Trophoblast cell (in vitro differentiated cells and primary cell): ENCODE results near the gene TLE3.

Experiments
- DNase-seq, 2 donors: peaks; one replicate each; pipeline ENCODE4 v3.0.0-alpha.2; 2016
- H2AFZ ChIP-seq: 2 replicates; pipeline ENCODE4 v1.6.1; 2013; ENCODE audit warnings: low read length, moderate library complexity, mild to moderate bottlenecking; ENCODE audit not compliant: insufficient read depth, poor library complexity
- H2AK5ac ChIP-seq: 2 replicates; pipeline ENCODE4 v1.6.1; 2013; ENCODE audit warnings: mild to moderate bottlenecking, low read length
- H2BK120ac ChIP-seq: 2 replicates; pipeline ENCODE4 v1.6.1; 2013; ENCODE audit warnings: low read length, mild to moderate bottlenecking, moderate library complexity; ENCODE audit not compliant: insufficient read depth, poor library complexity
- H2BK12ac ChIP-seq: 2 replicates; pipeline ENCODE4 v1.6.1; 2013; ENCODE audit warnings: mild to moderate bottlenecking, low read length, moderate library complexity
- H2BK5ac ChIP-seq: 2 replicates; pipeline ENCODE4 v1.6.1; 2013; ENCODE audit warnings: low read length, low read depth, moderate library complexity, mild to moderate bottlenecking; ENCODE audit not compliant: poor library complexity
- H3K14ac ChIP-seq: 2 replicates; pipeline ENCODE4 v1.6.1; 2013; ENCODE audit warnings: mild to moderate bottlenecking, low read length
- H3K18ac ChIP-seq: 2 replicates; pipeline ENCODE4 v1.6.1; 2013; ENCODE audit warnings: mild to moderate bottlenecking, low read length
- H3K23ac ChIP-seq: 2 replicates; pipeline ENCODE4 v1.6.1; 2013; ENCODE audit warnings: low read length
- H3K27ac ChIP-seq: 2 replicates; pipeline ENCODE4 v1.5.1; 2013; ENCODE audit warnings: low read depth, mild to moderate bottlenecking, inconsistent platforms, low read length, moderate library complexity
- H3K27me3 ChIP-seq: 2 replicates; pipeline ENCODE4 v1.6.1; 2013; ENCODE audit warnings: inconsistent platforms, mild to moderate bottlenecking, low read length, moderate library complexity; ENCODE audit not compliant: insufficient read depth
- H3K36me3 ChIP-seq, 2 experiments: 1 replicate in 1 of 2; 2 replicates in 1 of 2; pipeline ENCODE4 v1.6.1; 2013; ENCODE audit warnings: low read length in 2 of 2, mild to moderate bottlenecking in 2 of 2, moderate library complexity in 1 of 2; ENCODE audit not compliant: insufficient read depth in 2 of 2, control insufficient read depth in 1 of 2
- H3K4ac ChIP-seq: 2 replicates; pipeline ENCODE4 v1.6.1; 2013; ENCODE audit warnings: low read depth, mild to moderate bottlenecking, low read length, moderate library complexity
- H3K4me1 ChIP-seq, 2 experiments: 1 replicate in 1 of 2; 2 replicates in 1 of 2; pipeline ENCODE4 v1.6.1; 2013; ENCODE audit warnings: low read length in 2 of 2, mild to moderate bottlenecking in 2 of 2, moderate library complexity in 1 of 2; ENCODE audit not compliant: insufficient read depth in 2 of 2, control insufficient read depth in 1 of 2
- H3K4me2 ChIP-seq: 2 replicates; pipeline ENCODE4 v1.6.1; 2013; ENCODE audit warnings: inconsistent platforms, mild to moderate bottlenecking, low read length, moderate library complexity
- H3K4me3 ChIP-seq: 2 replicates; pipeline ENCODE4 v1.5.1; 2013; ENCODE audit warnings: mild to moderate bottlenecking, low read depth, low read length, inconsistent platforms
- H3K79me1 ChIP-seq: one replicate; pipeline ENCODE4 v1.6.1; 2013; ENCODE audit warnings: low read length
- H3K79me2 ChIP-seq: 2 replicates; pipeline ENCODE4 v1.6.1; 2013; ENCODE audit warnings: low read length, mild to moderate bottlenecking; ENCODE audit not compliant: control insufficient read depth, insufficient read depth, poor library complexity
- H3K9ac ChIP-seq: 2 replicates; pipeline ENCODE4 v1.6.1; 2013; ENCODE audit warnings: mild to moderate bottlenecking, low read length
- H3K9me3 ChIP-seq: 2 replicates; pipeline ENCODE4 v1.6.1; 2013; ENCODE audit warnings: low read depth, mild to moderate bottlenecking, control low read depth, inconsistent platforms, low read length; ENCODE audit not compliant: insufficient read depth
- H4K12ac ChIP-seq: 2 replicates; pipeline ENCODE4 v1.6.1; 2013; ENCODE audit warnings: low read depth, mild to moderate bottlenecking, low read length, moderate library complexity
- H4K8ac ChIP-seq: 2 replicates; pipeline ENCODE4 v1.6.1; 2013; ENCODE audit warnings: low read depth, mild to moderate bottlenecking, low read length, moderate library complexity
- H4K91ac ChIP-seq: one replicate; pipeline ENCODE4 v1.6.1; 2013; ENCODE audit warnings: low read depth, mild to moderate bottlenecking, low read length, moderate library complexity
- WGBS: extraction: QIAGEN DNeasy Blood & Tissue Kit; methylation state at CpG from one replicate; pipeline ENCODE4 v1.1.7; 2013; ENCODE audit warnings: missing lambda C conversion rate; ENCODE audit not compliant: insufficient read length, insufficient coverage; ENCODE audit errors: extremely low coverage; 5-methylcytosine and 5-hydroxymethylcytosine counted together

The TLE3 gene

DNA sequence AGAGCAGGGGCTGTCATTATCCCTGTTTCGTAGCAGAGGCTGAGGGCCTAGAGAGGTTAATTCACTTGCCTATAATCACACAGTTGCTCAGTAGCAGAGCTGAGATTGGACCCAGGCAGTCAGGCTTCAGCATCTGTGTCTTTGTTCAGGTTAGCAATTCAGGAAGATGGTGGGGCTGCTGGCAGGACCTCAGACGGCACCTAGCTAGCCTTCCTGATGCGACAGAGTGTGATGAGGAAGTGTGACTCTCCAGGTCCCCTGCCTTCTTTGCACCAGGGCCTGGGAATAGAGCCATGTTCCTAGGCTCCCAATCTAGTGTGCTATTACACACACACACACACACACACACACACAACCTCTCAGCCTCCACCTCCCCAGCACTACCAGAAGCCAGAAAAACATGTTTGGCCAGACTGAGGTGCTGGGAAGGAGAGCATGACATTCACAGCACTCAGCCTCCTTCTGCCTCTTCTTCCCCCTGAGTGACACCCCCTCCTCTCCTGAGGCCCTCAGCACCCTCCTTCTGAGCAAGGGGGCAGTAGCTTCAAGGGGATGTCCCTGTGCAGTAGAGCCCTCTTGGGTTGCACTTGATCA is 88.9 kb downstream of the TLE3 start:
- Histone ChIP-seq H3K4me2 (no peak overlapping the region), H3K18ac (no peak overlapping the region), H3K79me1 (no peaks in the 10 kb centered on the region), H2AFZ (no peak overlapping the region), H3K23ac (no peak overlapping the region), H3K4me1 (peaks cover 2 to 5% of the 10 kb centered on the region in 2 experiments), H3K4me3 (no peak overlapping the region), H2BK120ac (no peak overlapping the region), H2AK5ac (no peak overlapping the region), H4K91ac (no peak overlapping the region), H3K79me2 (no peaks in the 10 kb centered on the region), H3K27ac (no peak overlapping the region), H3K14ac (no peak overlapping the region), H3K4ac (no peak overlapping the region), H3K36me3 (no peaks in the 10 kb centered on the region), H4K8ac (no peak overlapping the region), H3K27me3 (no peaks in the 10 kb centered on the region), H3K9me3 (peaks cover 1% of the 10 kb centered on the region), H3K9ac (no peak overlapping the region), H2BK12ac (no peak overlapping the region), H4K12ac (no peak overlapping the region), H2BK5ac (no peak overlapping the region)
- no peak for DNase-seq
- WGBS: no CpG with 5 or more reads among the region's 3 CpGs

GRCh38 chr15:70006259-70007147 is 91.2 kb downstream of the TLE3 start:
- H3K4me3 ChIP-seq: no peak overlapping the region
- no peak overlapping the region for H3K4ac ChIP-seq
- no peak overlapping the region for H3K14ac ChIP-seq
- H2AK5ac ChIP-seq: no peak overlapping the region
- no peak overlapping the region for H3K4me2 ChIP-seq
- H3K27ac ChIP-seq: no peak overlapping the region
- H3K23ac ChIP-seq: no peak overlapping the region
- H3K18ac ChIP-seq: no peak overlapping the region
- no peaks in the 10 kb centered on the region for H3K36me3 ChIP-seq
- no peak overlapping the region for H2BK120ac ChIP-seq
- no CpG with 5 or more reads among the region's 12 CpGs for WGBS
- H3K9me3 ChIP-seq: peaks cover 4% of the 10 kb centered on the region
- no peak overlapping the region for H4K91ac ChIP-seq
- no peaks in the 10 kb centered on the region for H3K27me3 ChIP-seq
- H4K12ac ChIP-seq: no peak overlapping the region
- H4K8ac ChIP-seq: no peak overlapping the region
- no peak overlapping the region for H2AFZ ChIP-seq
- H3K79me2 ChIP-seq: no peaks in the 10 kb centered on the region
- no peak overlapping the region for H2BK5ac ChIP-seq
- H3K9ac ChIP-seq: no peak overlapping the region
- peaks cover 2 to 5% of the 10 kb centered on the region in 2 experiments for H3K4me1 ChIP-seq
- no peak overlapping the region for H2BK12ac ChIP-seq
- H3K79me1 ChIP-seq: no peaks in the 10 kb centered on the region
- no peak for DNase-seq

DNA sequence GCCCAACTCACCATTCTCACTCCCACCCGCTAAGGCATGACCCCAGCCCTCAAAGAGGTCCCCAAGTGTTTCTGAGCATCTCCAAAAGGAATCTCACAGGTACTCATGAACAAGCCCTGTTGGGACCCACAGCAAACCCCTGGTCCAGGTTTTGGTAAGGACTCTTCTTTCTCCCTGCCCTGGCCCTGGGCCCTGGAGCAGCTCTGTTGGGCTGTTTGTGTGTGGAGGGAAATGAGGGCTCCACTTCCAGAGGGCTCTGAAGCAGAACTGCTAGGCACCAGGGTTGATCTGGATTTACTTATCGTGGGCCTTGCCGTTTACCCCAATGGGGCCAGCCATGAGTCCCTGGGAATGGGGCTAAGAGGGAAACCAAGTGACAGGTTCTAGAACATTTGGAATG is 92.9 kb downstream of the TLE3 start:
- no peak overlapping the region for H3K4me2 ChIP-seq
- no peak overlapping the region for H3K4me3 ChIP-seq
- no peak for DNase-seq
- H3K4ac ChIP-seq: no peak overlapping the region
- no peak overlapping the region for H2BK120ac ChIP-seq
- H4K12ac ChIP-seq: no peak overlapping the region
- no peaks in the 10 kb centered on the region for H3K79me2 ChIP-seq
- H2AFZ ChIP-seq: no peak overlapping the region
- no peaks in the 10 kb centered on the region for H3K36me3 ChIP-seq
- peaks cover 2 to 5% of the 10 kb centered on the region in 2 experiments for H3K4me1 ChIP-seq
- no peak overlapping the region for H2BK12ac ChIP-seq
- H3K9me3 ChIP-seq: peaks cover 4% of the 10 kb centered on the region
- WGBS: no CpG with 5 or more reads among the region's 3 CpGs
- H3K9ac ChIP-seq: no peak overlapping the region
- no peaks in the 10 kb centered on the region for H3K27me3 ChIP-seq
- no peak overlapping the region for H4K91ac ChIP-seq
- H2BK5ac ChIP-seq: no peak overlapping the region
- H3K18ac ChIP-seq: no peak overlapping the region
- no peaks in the 10 kb centered on the region for H3K79me1 ChIP-seq
- no peak overlapping the region for H2AK5ac ChIP-seq
- no peak overlapping the region for H4K8ac ChIP-seq
- no peak overlapping the region for H3K27ac ChIP-seq
- no peak overlapping the region for H3K14ac ChIP-seq
- no peak overlapping the region for H3K23ac ChIP-seq

DNA sequence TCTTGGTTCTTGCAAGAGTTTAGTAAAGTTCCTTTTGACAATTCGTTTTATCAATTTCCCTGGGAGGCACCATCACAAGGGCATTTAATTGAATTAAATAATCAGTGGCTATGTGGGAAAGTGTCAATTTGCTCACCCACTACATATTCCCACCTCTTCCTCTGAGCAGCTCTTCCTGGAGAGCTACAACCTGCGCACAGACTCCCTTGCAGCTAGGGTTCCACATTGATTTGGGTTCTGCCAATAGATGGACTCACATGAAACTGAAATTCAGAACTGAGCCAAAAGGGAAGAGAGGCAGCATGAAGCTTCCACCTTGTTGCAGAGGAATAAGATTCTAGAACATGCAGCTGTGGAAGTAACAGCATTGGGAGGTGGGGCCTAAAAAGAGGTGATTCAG is 94.8 kb downstream of the TLE3 start:
- no CpG with 5 or more reads among the region's 2 CpGs for WGBS
- H3K79me2 ChIP-seq: no peaks in the 10 kb centered on the region
- DNase-seq: no peak
- H3K4me3 ChIP-seq: no peak overlapping the region
- no peak overlapping the region for H2BK120ac ChIP-seq
- no peak overlapping the region for H2AFZ ChIP-seq
- H3K14ac ChIP-seq: no peak overlapping the region
- no peak overlapping the region for H3K18ac ChIP-seq
- no peak overlapping the region for H3K9ac ChIP-seq
- H3K36me3 ChIP-seq: no peaks in the 10 kb centered on the region
- H3K27me3 ChIP-seq: no peaks in the 10 kb centered on the region
- no peak overlapping the region for H3K4me2 ChIP-seq
- no peaks in the 10 kb centered on the region for H3K4me1 ChIP-seq
- no peak overlapping the region for H2BK5ac ChIP-seq
- no peak overlapping the region for H2BK12ac ChIP-seq
- H3K4ac ChIP-seq: no peak overlapping the region
- H3K79me1 ChIP-seq: no peaks in the 10 kb centered on the region
- H4K91ac ChIP-seq: no peak overlapping the region
- H4K8ac ChIP-seq: no peak overlapping the region
- peaks cover 4% of the 10 kb centered on the region for H3K9me3 ChIP-seq
- H3K27ac ChIP-seq: no peak overlapping the region
- H4K12ac ChIP-seq: no peak overlapping the region
- no peak overlapping the region for H2AK5ac ChIP-seq
- no peak overlapping the region for H3K23ac ChIP-seq
